ENCODE measurements around the gene TBCB. TPM values are rescaled to one million over a fixed set of nuclear protein-coding genes. Genes with fewer than 3 reads are reported as not detected.

The TBCB gene
- total and polyA plus RNA-seq, 4 donors: 121 to 220 (median 127) TPM

- Histone ChIP-seq H3K9me3 (ENCODE audit: control insufficient read depth, low read length) (no peaks in the 10 kb centered on the region), H3K27me3 (ENCODE audit: control insufficient read depth in 1 of 2, insufficient read depth in 2 of 2, low read length in 1 of 2) (no peaks in the 10 kb centered on the region), H3K4me3 (ENCODE audit: low read length in 2 of 2) (no peak overlapping the region), H3K4me1 (ENCODE audit: control insufficient read depth in 1 of 2, insufficient read depth in 2 of 2, low read length in 2 of 2) (no peaks in the 10 kb centered on the region), H3K36me3 (ENCODE audit: control insufficient read depth in 1 of 2, insufficient read depth in 2 of 2, low read length in 1 of 2) (no peaks in the 10 kb centered on the region), H3K27ac (ENCODE audit: low read depth in 1 of 2, low read length in 2 of 2) (no peak overlapping the region)
- intact Hi-C loops (cut with DNase I): no loop called here
- DNase-seq (no peak), ATAC-seq (ENCODE audit: low FRiP score) (no peak)
- 87 to 90% methylated on average over 7 of the region's 7 CpGs for WGBS, 2 donors
Measured at GRCh38 chr19:36081894-36082293, 33.4 kb upstream of the TBCB start.

DNA sequence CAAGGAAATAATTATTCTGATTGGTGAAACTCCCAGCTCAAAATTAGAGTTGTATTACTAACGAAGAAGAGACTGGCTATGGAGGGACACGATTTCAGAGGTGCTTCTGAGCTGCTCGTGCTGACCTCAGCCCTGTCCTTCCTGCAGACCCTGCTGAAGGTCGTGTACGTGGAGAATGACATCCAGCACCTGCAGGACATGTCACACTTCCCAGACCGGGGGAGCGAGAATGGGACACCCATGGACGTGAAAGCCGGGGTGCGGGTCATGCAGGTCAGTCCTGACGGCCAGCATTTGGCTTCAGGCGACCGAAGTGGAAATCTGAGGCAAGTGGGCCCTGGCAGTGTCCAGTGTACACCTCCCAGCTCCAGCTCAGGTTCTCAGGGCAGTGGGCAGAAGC, 32.4 kb upstream of the TBCB start:
- no peaks in the 10 kb centered on the region for H3K36me3 ChIP-seq (ENCODE audit: control insufficient read depth in 1 of 2, insufficient read depth in 2 of 2, low read length in 1 of 2)
- intact Hi-C loops (cut with DNase I): no loop called here
- H3K4me1 ChIP-seq (ENCODE audit: control insufficient read depth in 1 of 2, insufficient read depth in 2 of 2, low read length in 2 of 2): no peaks in the 10 kb centered on the region
- H3K27me3 ChIP-seq (ENCODE audit: control insufficient read depth in 1 of 2, insufficient read depth in 2 of 2, low read length in 1 of 2): no peaks in the 10 kb centered on the region
- ATAC-seq (ENCODE audit: low FRiP score) (no peak), DNase-seq (no peak)
- H3K27ac ChIP-seq (ENCODE audit: low read depth in 1 of 2, low read length in 2 of 2): no peak overlapping the region
- no peak overlapping the region for H3K4me3 ChIP-seq (ENCODE audit: low read length in 2 of 2)
- 93 to 96% methylated on average over 13 of the region's 13 CpGs for WGBS, 2 donors
- no peaks in the 10 kb centered on the region for H3K9me3 ChIP-seq (ENCODE audit: control insufficient read depth, low read length)

DNA sequence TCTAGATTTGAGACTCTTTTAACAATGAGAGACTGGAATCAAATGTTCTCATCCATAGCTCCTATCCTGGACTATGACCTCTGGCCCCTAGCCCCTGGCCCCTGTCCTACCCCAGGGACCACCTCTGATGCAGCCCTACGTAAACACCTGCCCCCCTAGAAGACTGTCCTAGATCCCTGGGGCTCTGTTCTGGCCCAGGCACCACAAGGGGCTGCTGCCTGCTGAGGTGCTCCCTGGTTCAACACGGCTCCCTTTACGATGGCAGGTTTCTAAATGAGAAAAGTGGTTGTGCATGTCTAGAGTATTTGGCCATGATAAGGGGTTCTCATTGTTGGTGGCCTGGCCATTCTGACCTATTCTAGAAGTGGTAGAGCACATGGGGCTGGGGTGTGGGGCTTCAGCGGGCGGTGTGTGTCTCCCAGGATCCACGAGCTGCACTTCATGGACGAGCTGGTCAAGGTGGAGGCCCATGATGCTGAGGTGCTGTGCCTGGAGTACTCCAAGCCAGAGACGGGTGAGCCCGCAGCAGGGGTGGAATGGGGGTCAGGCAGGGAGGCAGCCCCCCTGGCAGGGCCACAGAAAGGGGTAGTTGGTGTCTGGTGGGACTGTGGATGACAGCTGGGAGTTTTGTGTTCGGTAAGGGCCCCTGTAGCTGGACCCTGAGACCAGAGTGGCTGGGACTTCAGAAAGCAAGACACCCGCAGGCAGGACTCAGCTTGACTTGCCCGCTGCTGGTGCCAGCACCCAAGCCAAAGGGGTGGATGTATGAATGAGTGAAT, 30.8 kb upstream of the TBCB start:
- Histone ChIP-seq H3K27me3 (ENCODE audit: control insufficient read depth in 1 of 2, insufficient read depth in 2 of 2, low read length in 1 of 2) (no peaks in the 10 kb centered on the region), H3K36me3 (ENCODE audit: control insufficient read depth in 1 of 2, insufficient read depth in 2 of 2, low read length in 1 of 2) (no peaks in the 10 kb centered on the region), H3K4me1 (ENCODE audit: control insufficient read depth in 1 of 2, insufficient read depth in 2 of 2, low read length in 2 of 2) (no peaks in the 10 kb centered on the region), H3K27ac (ENCODE audit: low read depth in 1 of 2, low read length in 2 of 2) (no peak overlapping the region), H3K4me3 (ENCODE audit: low read length in 2 of 2) (no peak overlapping the region), H3K9me3 (ENCODE audit: control insufficient read depth, low read length) (no peaks in the 10 kb centered on the region)
- no peak for DNase-seq
- ATAC-seq (ENCODE audit: low FRiP score): no peak
- WGBS, 2 donors: 92 to 95% methylated on average over 12 of the region's 12 CpGs
- intact Hi-C loops (cut with DNase I): no loop called here

DNA sequence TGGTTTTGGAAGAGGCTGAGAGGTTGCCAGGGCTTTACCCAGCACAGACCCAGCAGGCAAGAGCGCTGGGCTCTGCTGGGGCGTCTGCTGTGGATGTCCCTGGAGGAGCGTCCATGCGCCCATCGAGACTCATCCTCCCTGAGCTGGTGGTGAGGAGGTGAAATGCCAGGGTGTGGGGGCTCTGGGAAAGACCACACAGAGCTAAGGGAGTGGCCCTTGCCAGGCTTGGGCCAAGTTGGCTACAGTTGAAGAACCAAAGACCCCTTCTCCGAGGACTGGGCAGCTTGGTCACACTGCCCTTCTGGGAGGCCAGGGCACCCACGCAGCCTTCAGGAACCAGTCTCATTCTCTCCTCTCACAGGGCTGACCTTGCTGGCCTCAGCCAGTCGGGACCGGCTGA, 28.9 kb upstream of the TBCB start:
- H3K4me3 ChIP-seq (ENCODE audit: low read length in 2 of 2): no peak overlapping the region
- no peaks in the 10 kb centered on the region for H3K36me3 ChIP-seq (ENCODE audit: control insufficient read depth in 1 of 2, insufficient read depth in 2 of 2, low read length in 1 of 2)
- H3K9me3 ChIP-seq (ENCODE audit: control insufficient read depth, low read length): no peaks in the 10 kb centered on the region
- no peak overlapping the region for H3K27ac ChIP-seq (ENCODE audit: low read depth in 1 of 2, low read length in 2 of 2)
- H3K4me1 ChIP-seq (ENCODE audit: control insufficient read depth in 1 of 2, insufficient read depth in 2 of 2, low read length in 2 of 2): no peaks in the 10 kb centered on the region
- 97 to 100% methylated on average over 9 of the region's 9 CpGs for WGBS, 2 donors
- DNase-seq (no peak), ATAC-seq (ENCODE audit: low FRiP score) (peak; percentile 6)
- intact Hi-C loops (cut with DNase I): no loop called here
- no peaks in the 10 kb centered on the region for H3K27me3 ChIP-seq (ENCODE audit: control insufficient read depth in 1 of 2, insufficient read depth in 2 of 2, low read length in 1 of 2)

DNA sequence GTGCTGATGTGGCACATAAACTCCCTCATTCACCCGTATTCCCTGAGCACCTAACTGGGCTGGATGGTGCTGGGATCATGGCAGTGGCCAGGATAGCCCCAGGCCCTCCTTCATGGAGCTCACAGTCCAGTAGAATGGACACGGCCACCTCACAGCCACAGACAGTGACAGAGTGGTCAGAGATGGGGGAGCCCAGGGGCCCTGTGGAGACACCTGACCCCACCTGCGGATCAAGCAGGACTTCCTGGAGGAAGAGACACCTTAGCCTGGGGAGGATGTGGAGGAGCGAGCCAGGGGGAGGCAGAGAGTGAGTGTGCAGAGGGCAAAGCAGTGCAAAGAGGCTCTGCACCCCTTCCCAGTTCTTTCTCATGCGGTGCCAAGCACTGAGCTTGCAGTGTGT, 25.4 kb upstream of the TBCB start:
- intact Hi-C loops (cut with DNase I): no loop called here
- Histone ChIP-seq H3K4me3 (ENCODE audit: low read length in 2 of 2) (no peak overlapping the region), H3K27me3 (ENCODE audit: control insufficient read depth in 1 of 2, insufficient read depth in 2 of 2, low read length in 1 of 2) (no peaks in the 10 kb centered on the region), H3K4me1 (ENCODE audit: control insufficient read depth in 1 of 2, insufficient read depth in 2 of 2, low read length in 2 of 2) (no peaks in the 10 kb centered on the region), H3K27ac (ENCODE audit: low read depth in 1 of 2, low read length in 2 of 2) (no peak overlapping the region), H3K36me3 (ENCODE audit: control insufficient read depth in 1 of 2, insufficient read depth in 2 of 2, low read length in 1 of 2) (no peaks in the 10 kb centered on the region), H3K9me3 (ENCODE audit: control insufficient read depth, low read length) (no peaks in the 10 kb centered on the region)
- WGBS, 2 donors: 93 to 96% methylated on average over 5 of the region's 5 CpGs
- no peak for DNase-seq
- no peak for ATAC-seq (ENCODE audit: low FRiP score)

GRCh38 chr19:36090910-36091695, 24.2 kb upstream of the TBCB start:
- H3K9me3 ChIP-seq (ENCODE audit: control insufficient read depth, low read length): no peaks in the 10 kb centered on the region
- no peak overlapping the region for H3K27ac ChIP-seq (ENCODE audit: low read depth in 1 of 2, low read length in 2 of 2)
- no peak for ATAC-seq (ENCODE audit: low FRiP score)
- no peak overlapping the region for H3K4me3 ChIP-seq (ENCODE audit: low read length in 2 of 2)
- H3K27me3 ChIP-seq (ENCODE audit: control insufficient read depth in 1 of 2, insufficient read depth in 2 of 2, low read length in 1 of 2): no peaks in the 10 kb centered on the region
- no peaks in the 10 kb centered on the region for H3K4me1 ChIP-seq (ENCODE audit: control insufficient read depth in 1 of 2, insufficient read depth in 2 of 2, low read length in 2 of 2)
- H3K36me3 ChIP-seq (ENCODE audit: control insufficient read depth in 1 of 2, insufficient read depth in 2 of 2, low read length in 1 of 2): no peaks in the 10 kb centered on the region
- 76 to 95% methylated on average over 13 of the region's 13 CpGs for WGBS, 2 donors
- intact Hi-C loops (cut with DNase I): no loop called here
- DNase-seq: no peak

DNA sequence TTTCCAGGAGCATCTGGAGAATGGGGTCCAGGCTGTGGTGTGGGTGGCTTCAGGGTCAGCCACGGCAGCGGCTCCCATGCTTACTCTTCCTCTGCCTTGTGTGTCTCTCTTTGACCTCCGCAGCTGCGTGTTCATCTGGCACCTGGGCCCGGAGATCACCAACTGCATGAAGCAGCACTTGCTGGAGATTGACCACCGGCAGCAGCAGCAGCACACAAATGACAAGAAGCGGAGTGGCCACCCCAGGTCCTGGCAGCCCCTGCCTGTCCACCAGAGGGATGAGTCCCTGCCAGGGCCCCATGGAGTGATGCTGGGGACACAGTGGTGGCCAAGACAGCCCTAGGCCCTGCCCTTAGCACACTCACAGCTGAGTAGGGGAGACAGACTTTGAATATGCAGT, 22.7 kb upstream of the TBCB start:
- Histone ChIP-seq H3K27me3 (ENCODE audit: control insufficient read depth in 1 of 2, insufficient read depth in 2 of 2, low read length in 1 of 2) (no peaks in the 10 kb centered on the region), H3K4me1 (ENCODE audit: control insufficient read depth in 1 of 2, insufficient read depth in 2 of 2, low read length in 2 of 2) (no peaks in the 10 kb centered on the region), H3K27ac (ENCODE audit: low read depth in 1 of 2, low read length in 2 of 2) (no peak overlapping the region), H3K9me3 (ENCODE audit: control insufficient read depth, low read length) (no peaks in the 10 kb centered on the region), H3K36me3 (ENCODE audit: control insufficient read depth in 1 of 2, insufficient read depth in 2 of 2, low read length in 1 of 2) (no peaks in the 10 kb centered on the region), H3K4me3 (ENCODE audit: low read length in 2 of 2) (no peak overlapping the region)
- no peak for DNase-seq
- 97% methylated on average over 7 of the region's 7 CpGs for whole genome bisulfite sequencing, 2 donors
- ATAC-seq (ENCODE audit: low FRiP score): no peak
- intact Hi-C loops (cut with DNase I): no loop called here

GRCh38 chr19:36093146-36093662, 22.1 kb upstream of the TBCB start:
- no peak overlapping the region for H3K4me3 ChIP-seq (ENCODE audit: low read length in 2 of 2)
- DNase-seq: no peak
- H3K27me3 ChIP-seq (ENCODE audit: control insufficient read depth in 1 of 2, insufficient read depth in 2 of 2, low read length in 1 of 2): no peaks in the 10 kb centered on the region
- H3K9me3 ChIP-seq (ENCODE audit: control insufficient read depth, low read length): no peaks in the 10 kb centered on the region
- 92 to 93% methylated on average over 5 of the region's 5 CpGs for WGBS, 2 donors
- no peaks in the 10 kb centered on the region for H3K4me1 ChIP-seq (ENCODE audit: control insufficient read depth in 1 of 2, insufficient read depth in 2 of 2, low read length in 2 of 2)
- intact Hi-C loops (cut with DNase I): no loop called here
- no peak for ATAC-seq (ENCODE audit: low FRiP score)
- no peak overlapping the region for H3K27ac ChIP-seq (ENCODE audit: low read depth in 1 of 2, low read length in 2 of 2)
- no peaks in the 10 kb centered on the region for H3K36me3 ChIP-seq (ENCODE audit: control insufficient read depth in 1 of 2, insufficient read depth in 2 of 2, low read length in 1 of 2)

- ATAC-seq (ENCODE audit: low FRiP score) (no peak), DNase-seq (no peak)
- Histone ChIP-seq H3K4me3 (ENCODE audit: low read length in 2 of 2) (no peak overlapping the region), H3K4me1 (ENCODE audit: control insufficient read depth in 1 of 2, insufficient read depth in 2 of 2, low read length in 2 of 2) (no peaks in the 10 kb centered on the region), H3K9me3 (ENCODE audit: control insufficient read depth, low read length) (no peaks in the 10 kb centered on the region), H3K36me3 (ENCODE audit: control insufficient read depth in 1 of 2, insufficient read depth in 2 of 2, low read length in 1 of 2) (no peaks in the 10 kb centered on the region), H3K27ac (ENCODE audit: low read depth in 1 of 2, low read length in 2 of 2) (no peak overlapping the region), H3K27me3 (ENCODE audit: control insufficient read depth in 1 of 2, insufficient read depth in 2 of 2, low read length in 1 of 2) (no peaks in the 10 kb centered on the region)
- WGBS, 2 donors: 65 to 82% methylated on average over 6 of the region's 6 CpGs
- intact Hi-C loops (cut with DNase I): no loop called here
Measured at GRCh38 chr19:36093687-36094086, 21.6 kb upstream of the TBCB start.
